Cerebellar nuclear complex (tissue), 1 donor: Measurements from ENCODE around the gene CHPF2.

Experiments
- DNase-seq, 2 experiments: peaks; one replicate each; lab custom pipeline; 2025; lab: John Stamatoyannopoulos, UW

The CHPF2 gene

DNA sequence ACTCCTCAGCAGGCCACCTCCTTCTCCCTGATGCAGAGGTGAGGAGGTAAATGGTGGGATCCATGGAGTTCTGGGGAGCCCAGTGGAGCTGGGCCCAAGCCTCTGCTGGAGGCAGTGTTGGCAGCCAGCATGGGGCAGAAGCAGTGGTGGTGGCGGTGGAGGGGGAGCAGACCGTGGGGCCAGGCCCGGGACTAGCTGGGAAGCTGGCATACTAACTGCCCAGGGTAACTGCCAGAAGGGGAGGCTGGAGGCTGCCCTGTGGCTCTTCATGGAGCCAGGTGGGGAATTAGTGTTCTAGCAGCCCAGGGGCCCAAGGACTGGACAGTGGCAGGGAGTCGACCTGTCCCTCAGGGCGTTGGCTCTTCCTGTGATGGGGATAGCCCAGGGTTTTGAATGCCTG, 32.3 kb downstream of the CHPF2 start:
- no peak for DNase-seq

DNA sequence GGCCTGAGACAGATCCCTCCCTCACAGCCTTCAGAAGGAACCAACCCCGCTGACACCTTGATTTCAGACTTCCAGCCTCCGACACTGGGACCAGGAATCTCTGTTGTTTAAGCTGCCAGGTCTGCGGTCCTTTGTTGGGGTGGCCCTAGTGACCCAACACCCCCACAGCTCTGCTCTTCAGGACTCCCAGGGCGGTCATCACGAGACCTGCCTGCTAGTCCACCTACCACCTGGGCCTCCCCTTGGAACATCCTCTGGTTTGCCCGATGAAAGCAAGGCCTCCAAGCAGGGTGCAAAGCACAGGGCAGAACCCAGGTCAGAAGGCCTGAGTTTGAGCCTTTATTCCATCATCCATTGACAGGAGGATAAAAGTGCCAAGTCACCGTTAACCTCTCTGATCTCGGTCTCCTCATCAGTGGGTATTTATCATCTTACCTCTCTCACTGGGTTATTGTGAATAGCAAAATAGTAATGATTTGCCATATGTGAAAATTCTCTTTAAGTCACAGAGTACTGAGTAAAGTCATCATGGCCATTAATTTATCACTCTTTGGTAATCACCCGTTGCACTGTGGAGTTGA, 33.2 kb downstream of the CHPF2 start:
- DNase-seq = no peak

DNA sequence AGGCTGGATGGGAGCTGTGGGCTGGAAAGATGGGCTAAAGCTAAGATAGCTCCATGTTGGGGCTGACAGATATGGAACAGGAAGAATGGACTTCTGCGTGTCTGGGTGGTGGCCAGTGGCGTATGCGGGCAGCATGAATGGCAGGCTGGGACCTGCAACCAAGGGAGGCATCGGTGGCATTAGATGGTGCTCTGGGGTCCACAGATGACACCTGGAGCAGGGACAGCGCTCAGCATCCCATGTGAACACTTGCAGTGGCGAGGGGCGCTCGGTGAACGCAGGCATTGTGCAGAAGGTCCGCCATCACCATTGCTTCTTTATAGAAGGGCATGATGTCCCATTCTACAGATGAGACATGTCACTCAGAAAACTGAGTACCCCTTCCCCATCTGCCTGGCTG, 37.2 kb downstream of the CHPF2 start:
- no peak for DNase-seq

DNA sequence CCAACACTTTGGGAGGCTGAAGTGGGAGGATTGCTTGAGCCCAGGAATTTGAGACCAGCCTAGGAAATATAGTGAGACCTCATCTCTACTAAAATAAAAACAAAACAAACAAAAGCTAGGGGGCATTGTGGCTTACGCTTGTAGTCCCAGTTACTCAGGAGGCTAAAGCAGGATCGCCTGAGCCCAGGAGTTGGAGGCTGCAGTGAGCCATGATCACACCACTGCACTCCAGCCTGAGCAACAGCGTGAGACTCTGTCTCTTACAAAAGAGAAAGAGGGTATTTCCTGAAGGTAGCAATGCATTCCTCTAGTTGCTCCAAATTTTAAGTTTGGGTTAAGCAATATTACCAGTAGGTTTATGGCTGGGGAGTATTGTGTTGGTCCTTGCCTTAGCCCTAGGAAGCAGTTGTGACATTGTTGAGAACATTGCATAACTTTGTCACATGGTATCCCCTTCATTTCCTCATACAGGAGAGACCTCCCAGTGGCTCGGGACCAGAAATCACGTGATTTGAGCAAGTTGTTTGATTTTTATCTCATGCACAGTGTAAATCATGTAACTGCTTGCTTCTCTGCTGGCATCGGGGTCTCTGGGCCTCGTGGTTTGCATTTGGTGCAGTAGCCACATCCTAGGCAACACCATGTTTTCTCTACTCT, 39.5 kb downstream of the CHPF2 start:
- DNase-seq = no peak

DNA sequence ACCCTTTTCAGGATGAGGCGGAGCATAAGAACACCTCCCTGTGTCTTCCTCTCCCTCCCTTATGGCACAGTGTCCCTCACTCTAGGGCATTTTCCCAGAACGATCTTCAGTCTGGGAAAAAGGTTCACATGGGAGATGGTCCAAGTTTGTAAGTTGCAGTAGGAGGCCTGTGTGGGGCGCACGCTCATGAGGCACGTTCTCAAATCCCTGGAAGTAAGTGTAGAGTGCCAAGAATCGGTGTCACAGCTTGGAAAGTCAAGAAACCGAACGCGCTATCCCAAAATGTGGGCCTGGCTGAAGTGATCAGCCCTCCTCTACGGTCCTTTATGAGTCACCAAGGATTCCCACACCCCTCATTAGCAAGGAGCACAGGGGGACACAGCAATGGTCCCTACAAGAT, 40.1 kb downstream of the CHPF2 start:
- no peak for DNase-seq

DNA sequence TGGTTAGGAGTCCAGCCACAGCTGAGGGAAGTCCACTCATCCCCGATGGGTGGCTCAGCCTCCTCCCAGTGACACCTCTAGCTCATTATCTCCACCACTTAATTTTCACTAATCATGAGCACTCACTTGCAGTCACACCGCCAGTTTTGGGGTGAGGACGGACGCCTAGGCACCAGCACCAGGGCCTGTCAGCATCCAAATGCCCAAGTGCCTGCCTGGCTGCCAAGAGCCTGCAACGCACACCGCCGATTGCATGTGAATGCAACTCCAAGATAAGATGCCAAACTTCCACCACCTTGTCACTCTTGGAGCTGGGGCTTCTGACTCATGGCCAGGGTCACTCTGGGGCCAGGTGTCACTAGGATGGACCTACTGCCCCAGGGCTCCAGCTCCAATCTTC, 40.6 kb downstream of the CHPF2 start:
- DNase-seq = no peak

DNA sequence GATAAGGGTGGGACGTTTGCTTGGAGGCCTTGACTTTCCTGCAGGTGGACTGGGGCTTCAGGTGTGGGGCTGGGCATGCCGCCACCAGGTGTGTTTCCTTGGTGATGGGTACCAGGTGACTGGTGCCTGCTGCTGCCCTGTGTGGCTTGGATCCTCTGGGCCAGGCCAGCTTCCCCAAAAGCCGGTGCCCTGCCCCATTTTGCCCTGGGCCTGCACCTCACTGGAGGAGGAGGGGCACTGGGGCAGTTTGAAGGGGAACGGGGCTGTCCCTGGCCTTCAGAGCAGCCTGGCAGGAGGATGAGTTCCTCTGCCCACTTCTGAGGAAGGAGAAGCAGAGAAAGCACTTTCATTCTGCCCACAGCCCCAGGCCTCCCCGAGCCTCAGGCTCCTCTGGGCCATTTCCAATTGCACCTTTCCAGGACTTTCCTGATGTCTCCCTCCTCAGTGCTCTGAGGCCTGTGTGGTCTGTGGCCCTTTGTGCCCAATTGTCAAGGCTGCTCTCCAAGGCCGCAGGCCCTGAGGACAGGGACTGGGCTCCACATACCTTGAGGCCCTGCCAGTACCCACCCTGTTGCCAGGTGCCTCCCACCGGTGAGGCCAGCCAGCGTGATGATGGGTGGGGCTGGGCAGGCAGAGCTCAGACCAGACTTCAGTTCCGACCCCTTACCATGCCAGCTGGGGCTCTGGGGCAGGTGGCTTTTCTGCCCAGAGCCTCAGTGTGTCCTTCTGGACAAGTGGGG, 41.5 kb downstream of the CHPF2 start:
- DNase-seq = no peak

DNA sequence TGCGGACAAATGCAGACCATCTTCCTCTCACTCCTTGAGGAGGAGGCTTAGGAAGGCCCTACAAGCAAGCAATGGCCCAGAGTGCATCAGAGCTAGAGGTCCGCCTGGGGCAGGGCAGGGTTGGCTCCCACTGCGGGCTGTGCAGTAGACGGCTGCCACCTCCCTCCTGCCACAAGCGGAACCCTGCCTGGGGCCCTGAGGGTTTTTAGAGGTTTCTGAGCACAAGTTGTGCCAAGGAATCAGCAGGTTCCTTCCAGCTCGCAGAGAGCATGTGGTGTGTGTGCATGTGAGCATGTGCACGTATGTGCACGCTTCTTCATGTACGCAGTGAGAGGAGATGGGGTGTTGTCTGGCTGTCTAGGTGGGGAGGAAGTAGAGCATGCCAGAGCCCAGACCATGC, 42.1 kb downstream of the CHPF2 start:
- no peak for DNase-seq

DNA sequence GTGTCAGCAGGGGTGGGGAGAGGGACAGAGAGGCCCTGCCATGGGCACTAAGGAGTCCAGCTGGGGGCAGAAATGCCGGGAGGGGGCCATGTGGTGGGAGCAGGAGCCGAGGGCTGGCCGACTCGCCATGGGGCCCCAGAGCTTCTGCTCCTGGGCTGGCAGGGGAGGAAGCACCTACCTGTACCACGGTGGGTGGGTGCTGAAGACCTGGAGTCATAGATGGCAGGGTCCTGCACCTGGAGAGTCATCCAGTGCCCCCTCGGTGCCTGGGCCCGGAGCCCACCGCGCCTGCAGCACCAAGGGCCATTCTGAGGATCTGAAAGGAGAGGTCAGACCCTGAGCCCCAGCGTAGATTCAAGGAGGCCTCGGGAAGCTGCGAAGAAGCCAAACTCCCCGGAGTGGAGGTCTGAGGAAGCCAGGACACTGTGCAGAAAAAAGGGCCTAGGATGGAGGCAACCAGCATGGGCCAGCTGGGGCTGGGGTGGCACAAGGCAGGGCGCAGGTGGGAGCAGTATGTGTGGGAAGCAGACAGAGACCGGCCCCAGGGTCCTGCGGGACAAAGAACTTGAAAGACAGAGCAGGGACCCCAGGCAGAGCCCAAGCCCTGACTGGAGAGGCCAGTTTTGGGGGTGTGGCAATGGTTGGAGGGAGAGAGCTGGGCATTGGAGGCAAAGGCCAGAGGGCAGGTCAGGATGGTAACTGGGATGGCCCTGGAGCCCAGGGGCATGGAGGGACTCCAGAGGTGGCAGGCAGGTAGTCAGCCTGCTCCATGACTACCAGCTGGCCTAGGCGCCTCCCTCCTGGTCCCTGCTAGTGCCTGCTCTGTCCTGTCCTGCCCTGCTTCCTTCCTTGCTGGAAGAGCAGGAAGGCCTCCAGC, 42.9 kb downstream of the CHPF2 start:
- DNase-seq = no peak

DNA sequence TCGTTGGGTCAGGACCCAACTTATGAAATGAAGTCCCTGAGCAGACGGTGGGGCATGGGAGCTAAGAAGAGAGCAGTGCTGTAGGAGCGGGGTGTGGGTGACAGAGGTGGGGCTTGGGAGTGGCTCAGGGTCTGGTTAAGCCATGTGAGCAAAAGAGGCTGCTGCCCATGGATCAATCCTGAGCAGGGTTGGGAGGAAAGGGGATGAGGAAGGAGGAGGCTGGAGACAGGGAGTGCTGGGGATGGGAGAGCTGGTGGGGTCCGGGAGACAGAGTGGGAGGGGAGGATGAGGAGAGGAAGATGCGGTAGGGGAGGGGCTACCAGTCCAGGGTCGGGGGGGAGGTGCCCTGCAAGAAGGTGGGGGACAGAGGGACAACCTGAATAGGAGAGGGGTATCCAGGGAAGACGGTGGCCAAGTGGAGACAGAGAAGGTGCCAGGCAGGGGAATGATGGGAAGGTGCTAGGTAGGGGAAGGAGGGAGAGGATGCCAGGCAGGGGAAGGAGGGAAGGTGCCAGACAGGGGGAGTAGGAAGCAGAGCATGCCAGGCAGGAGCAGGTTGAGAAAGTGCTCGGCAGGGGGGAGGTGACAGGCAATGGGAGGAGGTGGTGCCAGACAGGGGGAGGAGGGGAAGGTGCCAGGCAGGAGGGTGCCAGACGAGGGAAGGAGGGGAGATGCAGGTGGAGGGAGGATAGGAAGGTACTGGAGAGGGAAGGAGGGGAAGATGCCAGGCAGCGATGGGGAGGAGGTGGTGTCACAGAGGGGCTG, 43.7 kb downstream of the CHPF2 start:
- peak; percentile 75 to 87 for DNase-seq

DNA sequence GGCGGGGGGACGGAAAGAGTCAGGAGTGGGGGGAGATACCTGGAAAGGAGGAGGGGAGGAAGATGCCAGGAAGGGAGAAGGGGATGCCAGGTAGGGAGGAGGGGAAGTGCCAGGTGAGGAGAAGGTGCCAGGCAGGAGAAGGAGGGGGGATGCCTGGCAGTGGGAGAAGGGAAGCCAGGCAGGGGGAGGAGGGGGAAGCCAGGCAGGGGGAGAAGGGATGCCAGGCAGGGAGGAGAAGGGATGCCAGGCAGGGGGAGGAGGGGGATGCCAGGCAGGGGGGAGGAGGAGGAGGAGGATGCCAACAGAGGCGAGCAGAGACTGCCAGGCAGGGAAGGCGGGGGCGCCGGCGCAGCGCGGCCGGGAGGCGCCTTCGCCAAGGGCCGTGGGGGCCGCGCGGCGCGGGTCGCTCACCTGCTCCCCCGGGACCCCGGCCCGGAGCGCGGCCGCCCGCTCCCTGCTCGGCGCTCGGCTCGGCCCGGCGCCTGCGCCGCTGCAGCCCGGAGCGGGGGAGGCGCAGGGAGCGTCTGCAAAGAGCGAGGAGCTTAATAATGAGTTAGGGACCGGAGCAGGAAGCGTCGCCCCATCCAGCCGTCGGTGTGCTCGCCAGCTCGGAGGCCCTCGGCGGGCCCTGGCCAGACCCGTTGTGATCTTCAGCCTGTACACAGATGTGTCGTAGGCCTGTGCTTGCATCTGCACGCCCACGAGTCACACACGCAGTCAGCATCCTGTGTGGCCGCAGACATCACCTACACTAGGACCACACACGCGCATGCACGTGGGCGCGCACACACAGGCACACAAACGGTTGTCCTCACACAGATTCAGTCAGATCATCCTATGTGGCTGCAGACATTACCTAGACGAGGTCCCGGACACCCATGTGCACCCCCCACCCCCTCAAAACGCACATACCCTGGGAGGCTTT, 44.6 kb downstream of the CHPF2 start:
- peak in 1 of 2 experiments; percentile 56 for DNase-seq

DNA sequence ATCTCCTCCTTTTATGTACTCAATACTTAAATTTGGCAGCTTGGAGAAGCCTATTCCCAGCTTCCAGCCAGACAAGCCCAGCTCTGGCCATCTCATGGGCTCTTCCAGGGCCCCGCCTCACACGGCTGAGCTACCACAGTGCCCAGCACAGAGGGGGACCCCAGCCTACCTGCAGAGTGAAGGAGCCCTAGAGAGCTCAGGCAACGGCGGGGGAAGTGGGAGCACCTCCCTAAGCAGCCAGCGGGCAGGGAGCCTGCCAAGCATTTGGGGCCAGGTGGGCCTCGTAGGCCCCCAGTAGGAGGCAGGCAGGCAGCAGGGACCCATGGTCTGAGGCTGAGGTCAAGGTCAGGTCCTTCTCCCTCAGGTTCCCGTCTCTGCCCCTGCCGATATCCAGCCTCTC, 45.3 kb downstream of the CHPF2 start:
- DNase-seq = no peak

DNA sequence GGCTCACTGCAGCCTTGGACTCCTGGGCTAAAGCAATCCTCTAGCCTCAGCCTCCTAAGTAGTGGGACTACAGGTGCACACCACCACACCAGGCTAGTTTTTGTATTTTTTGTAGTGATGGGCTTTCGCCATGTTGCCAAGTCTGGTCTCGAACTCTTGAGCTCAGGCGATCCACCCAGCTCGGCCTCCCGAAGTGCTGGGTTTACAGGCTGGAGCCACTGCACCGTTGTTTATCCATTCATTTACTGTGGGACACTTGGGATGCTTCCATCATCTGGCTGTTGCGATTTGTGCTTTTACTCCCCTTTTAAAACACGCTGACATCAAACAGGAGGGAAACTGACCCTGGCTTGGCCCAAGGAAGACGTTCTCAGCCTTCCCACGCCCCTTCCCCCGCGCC, 46.7 kb downstream of the CHPF2 start:
- no peak for DNase-seq

DNA sequence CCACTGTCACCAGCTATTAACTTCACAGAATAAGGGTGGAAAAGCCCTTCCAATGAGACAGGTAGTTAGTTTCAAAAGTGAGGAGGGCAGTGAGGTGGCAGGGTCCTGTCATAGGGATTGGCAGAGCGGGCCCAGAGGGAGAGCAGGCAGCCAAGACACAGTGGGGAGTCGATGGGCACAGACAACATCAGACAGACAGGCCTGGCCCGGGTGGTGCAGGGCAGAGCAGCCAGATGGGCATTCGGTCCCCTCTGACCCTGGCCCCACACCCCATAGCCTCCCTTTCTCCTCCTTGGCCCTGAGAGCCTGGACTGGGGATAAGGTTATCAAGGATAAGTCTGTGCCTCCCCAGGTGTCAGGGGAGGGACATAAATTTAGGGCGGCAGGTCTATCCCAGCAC, 47.6 kb downstream of the CHPF2 start:
- no peak for DNase-seq

DNA sequence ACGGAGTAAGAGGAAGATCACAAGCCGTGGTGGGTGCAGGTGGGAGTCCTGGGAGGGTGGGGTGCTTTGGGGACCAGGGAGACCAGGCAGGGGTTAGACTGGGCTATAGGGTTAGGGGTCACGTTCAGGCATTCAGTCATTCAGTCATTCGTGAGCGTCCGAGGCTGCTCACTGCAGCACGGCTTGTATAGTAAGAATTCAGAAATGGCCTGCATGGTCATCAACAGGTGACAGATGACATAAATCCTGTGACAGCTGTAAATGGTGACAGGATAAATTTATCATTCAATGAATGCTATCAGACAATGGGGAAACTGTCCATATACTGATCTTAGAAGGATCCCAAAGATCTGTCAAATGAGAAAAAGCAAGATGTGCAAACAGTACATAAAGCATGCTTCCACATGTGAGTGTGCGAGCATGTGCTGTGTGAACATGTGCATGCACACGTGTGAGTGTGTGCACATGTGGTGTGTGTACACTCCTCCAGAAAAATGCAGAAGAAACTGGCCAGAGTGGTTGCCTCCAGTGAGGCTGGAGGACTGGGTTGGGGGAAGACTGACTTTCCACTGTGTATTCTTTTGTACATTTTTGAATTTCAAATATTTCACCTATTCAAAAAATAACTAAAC, 48.2 kb downstream of the CHPF2 start:
- DNase-seq = no peak

DNA sequence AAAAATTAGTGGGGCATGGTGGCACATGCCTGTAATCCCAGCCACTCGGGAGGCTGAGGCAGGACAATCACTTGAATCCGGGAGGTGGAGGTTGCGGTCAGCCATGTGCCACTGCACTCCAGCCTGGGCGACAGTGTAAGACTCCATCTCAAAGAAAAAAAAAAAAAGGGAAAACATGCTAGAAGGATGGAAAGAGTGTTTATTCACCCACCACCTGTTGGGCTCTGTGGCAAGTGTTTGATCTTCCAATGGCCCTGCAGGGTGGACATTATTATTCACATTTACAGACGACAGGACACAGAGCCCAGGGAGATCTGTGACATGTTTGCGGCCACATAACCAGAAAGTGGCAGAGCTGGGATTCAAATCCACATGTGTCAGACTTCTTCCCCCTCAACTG, 49.4 kb downstream of the CHPF2 start:
- DNase-seq = no peak

DNA sequence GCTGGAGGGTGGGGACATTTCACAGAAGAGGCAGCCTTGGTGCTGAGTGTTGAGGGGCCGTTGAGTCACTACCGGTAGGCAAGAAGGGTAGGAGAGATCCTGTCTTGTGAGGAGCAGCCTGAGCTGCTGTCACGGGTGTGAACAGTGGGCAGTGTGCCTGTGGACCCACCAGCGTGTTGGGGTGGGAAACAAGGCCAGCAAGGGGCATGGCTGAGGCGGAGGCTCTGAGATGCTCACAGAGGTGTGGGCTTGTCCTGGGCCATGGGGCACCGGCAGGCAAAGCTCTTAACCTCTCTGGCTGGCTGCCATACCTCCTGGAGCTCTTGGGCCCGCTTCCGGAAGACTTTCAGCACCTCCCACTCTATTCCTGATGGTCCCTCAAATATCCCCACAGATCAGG, 49.8 kb downstream of the CHPF2 start:
- DNase-seq = no peak

DNA sequence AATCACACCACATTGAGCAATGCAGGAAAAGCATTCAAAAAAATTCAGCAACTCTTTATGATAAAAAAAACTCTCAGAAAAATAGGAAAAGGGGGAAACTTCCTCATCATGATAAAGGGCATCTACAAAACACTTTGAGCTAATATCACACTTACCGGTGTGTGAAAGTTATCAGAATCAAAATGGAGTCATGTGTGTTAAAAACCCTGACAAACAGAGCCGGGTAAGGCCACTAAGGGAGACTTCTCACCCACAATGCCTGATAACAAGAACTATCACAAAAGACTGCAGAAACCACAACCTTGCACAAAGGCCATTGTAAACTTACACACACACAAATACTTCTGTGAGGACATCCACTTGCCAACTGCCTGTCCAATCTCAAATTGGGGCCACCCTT, 51.0 kb downstream of the CHPF2 start:
- no peak for DNase-seq

DNA sequence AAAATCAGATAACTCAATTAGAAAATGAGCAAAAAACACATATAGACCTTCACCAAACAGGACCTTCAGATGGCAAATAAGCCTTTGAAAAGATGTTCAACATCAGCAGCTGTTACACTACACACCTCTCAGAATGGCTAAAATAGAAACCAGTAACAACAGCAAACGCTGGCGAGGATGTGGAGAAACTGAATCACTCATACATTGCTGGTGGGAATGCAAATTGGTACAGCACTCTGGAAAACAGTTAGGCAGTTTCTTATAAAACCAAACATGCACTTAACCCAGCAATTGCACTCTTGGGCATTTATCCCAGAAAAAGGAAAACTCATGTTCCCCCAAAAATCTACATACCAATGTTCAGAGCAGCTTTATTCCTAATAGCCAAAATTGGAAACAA, 53.9 kb downstream of the CHPF2 start:
- DNase-seq = no peak
